GM21619 (cell line): ENCODE data around the gene MTARC1.
A peak's percentile ranks its signal among the peaks of the same experiment; 100 is the strongest.

Experiments used
- ATAC-seq: cut with Tn5 transposase; IDR thresholded peaks from one replicate; pipeline ENCODE4 v1.9.1; 2021; ENCODE audit not compliant: unreplicated experiment

The MTARC1 gene

GRCh38 chr1:220803401-220804201 is 16.9 kb downstream of the MTARC1 start:
- ATAC-seq = peak; percentile 68

GRCh38 chr1:220804202-220804586 is 17.5 kb downstream of the MTARC1 start:
- no peak for ATAC-seq

GRCh38 chr1:220806408-220806807 is 19.7 kb downstream of the MTARC1 start:
- ATAC-seq = no peak

- ATAC-seq = no peak
Measured at GRCh38 chr1:220807726-220808125, 21.0 kb downstream of the MTARC1 start.

- ATAC-seq = no peak
Measured at GRCh38 chr1:220808345-220809186, 21.9 kb downstream of the MTARC1 start.

GRCh38 chr1:220809187-220809550 is 22.5 kb downstream of the MTARC1 start:
- no peak for ATAC-seq

- ATAC-seq = peak; percentile 6
Measured at GRCh38 chr1:220809704-220810103, 23.0 kb downstream of the MTARC1 start.

- peak; percentile 94 for ATAC-seq
Measured at GRCh38 chr1:220810179-220810653, 23.5 kb downstream of the MTARC1 start.

- ATAC-seq = no peak
Measured at GRCh38 chr1:220810963-220811362, 24.2 kb downstream of the MTARC1 start.

- no peak for ATAC-seq
Measured at GRCh38 chr1:220811695-220812094, 25.0 kb downstream of the MTARC1 start.

- no peak for ATAC-seq
Measured at GRCh38 chr1:220812308-220812707, 25.6 kb downstream of the MTARC1 start.

- ATAC-seq = no peak
Measured at GRCh38 chr1:220813013-220813412, 26.3 kb downstream of the MTARC1 start.

GRCh38 chr1:220815409-220815808 is 28.7 kb downstream of the MTARC1 start:
- ATAC-seq = no peak

GRCh38 chr1:220817907-220818306 is 31.2 kb downstream of the MTARC1 start:
- no peak for ATAC-seq

GRCh38 chr1:220818421-220819173 is 31.9 kb downstream of the MTARC1 start:
- ATAC-seq = no peak

- no peak for ATAC-seq
Measured at GRCh38 chr1:220819467-220820026, 32.8 kb downstream of the MTARC1 start.

- no peak for ATAC-seq
Measured at GRCh38 chr1:220824031-220824989, 37.6 kb downstream of the MTARC1 start.

- ATAC-seq = no peak
Measured at GRCh38 chr1:220825819-220826551, 39.3 kb downstream of the MTARC1 start.

- no peak for ATAC-seq
Measured at GRCh38 chr1:220826729-220827128, 40.0 kb downstream of the MTARC1 start.
